ENCODE results near the gene CLEC4G. TPM values are rescaled to one million over a fixed set of nuclear protein-coding genes. Genes with fewer than 3 reads are reported as not detected.

The CLEC4G gene, protein sequence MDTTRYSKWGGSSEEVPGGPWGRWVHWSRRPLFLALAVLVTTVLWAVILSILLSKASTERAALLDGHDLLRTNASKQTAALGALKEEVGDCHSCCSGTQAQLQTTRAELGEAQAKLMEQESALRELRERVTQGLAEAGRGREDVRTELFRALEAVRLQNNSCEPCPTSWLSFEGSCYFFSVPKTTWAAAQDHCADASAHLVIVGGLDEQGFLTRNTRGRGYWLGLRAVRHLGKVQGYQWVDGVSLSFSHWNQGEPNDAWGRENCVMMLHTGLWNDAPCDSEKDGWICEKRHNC
- total RNA-seq, result not detected

GRCh38 chr19:7732045-7732444 lies at the start of gene CLEC4G:
Gene CLEC4G (minus strand): TSS chr19:7732110. CDS start chr19:7732102, 8 bp downstream.
- H3K36me3 ChIP-seq, result no peaks in the 10 kb centered on the region
- H3K4me1 ChIP-seq, result no peaks in the 10 kb centered on the region
- TF ChIP-seq POLR2A (IDR thresholded peaks at IDR 0.05) (no peak), CTCF (IDR thresholded peaks at IDR 0.05) (no peak)
- DNase-seq, result no peak
- peaks cover 0 to 10% of the 10 kb centered on the region in 2 donors for H3K27me3 ChIP-seq
- H3K9me3 ChIP-seq, result no peaks in the 10 kb centered on the region
- H3K4me3 ChIP-seq, result no peak within 1 kb of the TSS
- no peak within 1 kb of the TSS for H3K27ac ChIP-seq
- intact Hi-C loops (cut with DNase I; ENCODE audit: low total_unique reads), result no loop called here

DNA sequence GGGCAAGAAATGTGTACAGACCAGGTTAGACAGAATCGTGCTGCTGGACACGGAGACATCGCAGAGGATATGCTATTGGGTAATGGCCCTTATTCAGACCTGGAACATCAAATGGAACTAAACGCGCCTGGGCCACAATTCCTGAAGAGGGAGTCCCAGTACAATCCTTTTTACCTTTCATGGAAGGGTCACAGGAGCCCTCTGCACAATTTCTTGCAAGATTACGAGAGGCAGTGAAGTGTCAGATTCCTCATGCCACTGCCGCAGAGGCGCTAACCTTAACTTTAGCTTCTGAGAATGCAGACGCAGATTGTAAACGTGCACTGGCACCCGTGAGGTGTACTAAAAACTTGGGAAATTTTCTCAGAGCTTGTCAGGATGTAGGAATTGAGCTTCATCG lies 49.2 kb upstream of the CLEC4G start:
- H3K27ac ChIP-seq, result no peak overlapping the region
- no peaks in the 10 kb centered on the region for H3K36me3 ChIP-seq
- TF ChIP-seq POLR2A (IDR thresholded peaks at IDR 0.05) (no peak), CTCF (IDR thresholded peaks at IDR 0.05) (no peak)
- intact Hi-C loops (cut with DNase I; ENCODE audit: low total_unique reads), result no loop called here
- H3K27me3 ChIP-seq, result peaks cover 0 to 4% of the 10 kb centered on the region in 2 donors
- no peak overlapping the region for H3K4me3 ChIP-seq
- no peaks in the 10 kb centered on the region for H3K9me3 ChIP-seq
- DNase-seq, result no peak
- no peaks in the 10 kb centered on the region for H3K4me1 ChIP-seq

GRCh38 chr19:7779631-7780486 lies 47.9 kb upstream of the CLEC4G start:
- no peaks in the 10 kb centered on the region for H3K9me3 ChIP-seq
- TF ChIP-seq POLR2A (IDR thresholded peaks at IDR 0.05), result no peak
- no peak for TF ChIP-seq CTCF (IDR thresholded peaks at IDR 0.05)
- no peak overlapping the region for H3K4me3 ChIP-seq
- H3K27ac ChIP-seq, result no peak overlapping the region
- no peaks in the 10 kb centered on the region for H3K4me1 ChIP-seq
- DNase-seq, result no peak
- intact Hi-C loops (cut with DNase I; ENCODE audit: low total_unique reads), result no loop called here
- peaks cover 0 to 4% of the 10 kb centered on the region in 2 donors for H3K27me3 ChIP-seq
- no peaks in the 10 kb centered on the region for H3K36me3 ChIP-seq

DNA sequence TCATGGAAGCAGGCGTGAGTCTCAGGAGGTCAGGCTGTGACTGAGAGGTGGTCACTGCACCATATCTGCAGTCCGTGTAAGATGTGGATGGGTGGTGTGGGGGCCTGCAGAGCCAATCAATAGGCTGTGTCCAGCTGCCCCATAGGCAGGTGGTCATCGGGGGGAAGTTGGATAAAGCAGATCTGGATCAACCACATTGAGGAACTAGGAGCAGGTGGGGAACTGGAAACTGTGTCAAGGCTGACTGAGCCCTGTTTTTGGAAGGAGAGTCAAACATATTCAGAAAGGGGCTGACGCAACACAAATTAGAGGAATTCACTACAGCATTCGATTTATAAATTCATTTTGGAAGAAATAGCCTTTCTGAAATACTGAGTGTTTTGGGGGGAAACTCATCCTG lies 46.2 kb upstream of the CLEC4G start:
- Histone ChIP-seq H3K27ac (no peak overlapping the region), H3K36me3 (no peaks in the 10 kb centered on the region), H3K9me3 (no peaks in the 10 kb centered on the region), H3K4me1 (no peaks in the 10 kb centered on the region), H3K4me3 (no peak overlapping the region), H3K27me3 (peaks cover 0 to 4% of the 10 kb centered on the region in 2 donors)
- no peak for TF ChIP-seq POLR2A (IDR thresholded peaks at IDR 0.05)
- TF ChIP-seq CTCF (IDR thresholded peaks at IDR 0.05), result no peak
- no peak for DNase-seq
- intact Hi-C loops (cut with DNase I; ENCODE audit: low total_unique reads), result no loop called here

DNA sequence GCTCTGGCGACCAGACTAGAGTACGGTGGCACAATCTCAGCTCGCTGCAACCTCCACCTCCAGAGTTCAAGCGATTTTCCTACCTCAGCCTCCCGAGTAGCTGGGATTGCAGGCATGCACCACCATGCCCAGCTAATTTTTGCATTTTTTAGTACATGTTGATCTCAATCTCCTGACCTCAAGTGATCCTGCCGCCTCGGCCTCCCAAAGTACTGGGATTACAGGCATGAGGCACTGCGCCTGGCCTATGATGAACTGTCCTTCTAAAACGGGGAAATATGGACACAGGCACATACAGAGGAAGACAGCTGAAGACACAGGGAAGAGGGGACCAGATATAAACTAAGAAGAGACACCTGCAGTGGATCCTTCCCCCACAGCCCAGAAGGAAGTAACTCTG lies 43.9 kb upstream of the CLEC4G start:
- TF ChIP-seq CTCF (IDR thresholded peaks at IDR 0.05) (no peak), POLR2A (IDR thresholded peaks at IDR 0.05) (no peak)
- H3K9me3 ChIP-seq, result no peaks in the 10 kb centered on the region
- H3K27ac ChIP-seq, result no peak overlapping the region
- intact Hi-C loops (cut with DNase I; ENCODE audit: low total_unique reads), result no loop called here
- H3K36me3 ChIP-seq, result no peaks in the 10 kb centered on the region
- H3K4me1 ChIP-seq, result no peaks in the 10 kb centered on the region
- DNase-seq, result no peak
- H3K27me3 ChIP-seq, result no peaks in the 10 kb centered on the region
- H3K4me3 ChIP-seq, result no peak overlapping the region
